ENCODE measurements around the gene TEX50.

TEX50 gene

GRCh38 chr1:173661271-173661670 is 26.1 kb downstream of the TEX50 start:
- Histone ChIP-seq H3F3A (ENCODE audit: low read depth) (no peaks in the 10 kb centered on the region), H3K36me3 (ENCODE audit: insufficient read depth, low read length) (no peaks in the 10 kb centered on the region), H3K27me3 (ENCODE audit: insufficient read depth, low read length, poor library complexity, severe bottlenecking) (no peaks in the 10 kb centered on the region), H3K4me3 (ENCODE audit: low read length, poor library complexity, severe bottlenecking) (no peak overlapping the region), H3K9ac (ENCODE audit: low read depth, low read length, poor library complexity, severe bottlenecking) (no peak overlapping the region), H3K79me2 (ENCODE audit: insufficient read depth, low read length) (no peaks in the 10 kb centered on the region), H2AFZ (ENCODE audit: low read length) (no peak overlapping the region), H3K4me2 (ENCODE audit: low read depth, low read length, poor library complexity, severe bottlenecking) (no peak overlapping the region), H3K9me3 (ENCODE audit: insufficient read depth, low read depth, low read length) (no peaks in the 10 kb centered on the region), H4K20me1 (ENCODE audit: insufficient read depth, low read length, poor library complexity, severe bottlenecking) (no peaks in the 10 kb centered on the region), H3K9me2 (replicated peaks; ENCODE audit: low read depth, low read length) (no peaks in the 10 kb centered on the region), H3K4me1 (ENCODE audit: insufficient read depth, low read length, poor library complexity, severe bottlenecking) (no peaks in the 10 kb centered on the region)
- no peak for TF ChIP-seq EZH2phosphoT487 (IDR thresholded peaks at IDR 0.05; ENCODE audit: borderline replicate concordance)
- TF ChIP-seq, protein P1, sequence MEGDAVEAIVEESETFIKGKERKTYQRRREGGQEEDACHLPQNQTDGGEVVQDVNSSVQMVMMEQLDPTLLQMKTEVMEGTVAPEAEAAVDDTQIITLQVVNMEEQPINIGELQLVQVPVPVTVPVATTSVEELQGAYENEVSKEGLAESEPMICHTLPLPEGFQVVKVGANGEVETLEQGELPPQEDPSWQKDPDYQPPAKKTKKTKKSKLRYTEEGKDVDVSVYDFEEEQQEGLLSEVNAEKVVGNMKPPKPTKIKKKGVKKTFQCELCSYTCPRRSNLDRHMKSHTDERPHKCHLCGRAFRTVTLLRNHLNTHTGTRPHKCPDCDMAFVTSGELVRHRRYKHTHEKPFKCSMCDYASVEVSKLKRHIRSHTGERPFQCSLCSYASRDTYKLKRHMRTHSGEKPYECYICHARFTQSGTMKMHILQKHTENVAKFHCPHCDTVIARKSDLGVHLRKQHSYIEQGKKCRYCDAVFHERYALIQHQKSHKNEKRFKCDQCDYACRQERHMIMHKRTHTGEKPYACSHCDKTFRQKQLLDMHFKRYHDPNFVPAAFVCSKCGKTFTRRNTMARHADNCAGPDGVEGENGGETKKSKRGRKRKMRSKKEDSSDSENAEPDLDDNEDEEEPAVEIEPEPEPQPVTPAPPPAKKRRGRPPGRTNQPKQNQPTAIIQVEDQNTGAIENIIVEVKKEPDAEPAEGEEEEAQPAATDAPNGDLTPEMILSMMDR (conservative IDR thresholded peaks at IDR 0.05; ENCODE audit: low read length) = no peak

- no peaks in the 10 kb centered on the region for H3K4me1 ChIP-seq (ENCODE audit: insufficient read depth, low read length, poor library complexity, severe bottlenecking)
- no peaks in the 10 kb centered on the region for H3K27me3 ChIP-seq (ENCODE audit: insufficient read depth, low read length, poor library complexity, severe bottlenecking)
- H3K9me3 ChIP-seq (ENCODE audit: insufficient read depth, low read depth, low read length) = no peaks in the 10 kb centered on the region
- no peaks in the 10 kb centered on the region for H3K9me2 ChIP-seq (replicated peaks; ENCODE audit: low read depth, low read length)
- H3K36me3 ChIP-seq (ENCODE audit: insufficient read depth, low read length) = no peaks in the 10 kb centered on the region
- no peak overlapping the region for H3K9ac ChIP-seq (ENCODE audit: low read depth, low read length, poor library complexity, severe bottlenecking)
- H2AFZ ChIP-seq (ENCODE audit: low read length) = no peak overlapping the region
- H4K20me1 ChIP-seq (ENCODE audit: insufficient read depth, low read length, poor library complexity, severe bottlenecking) = no peaks in the 10 kb centered on the region
- no peak for TF ChIP-seq EZH2phosphoT487 (IDR thresholded peaks at IDR 0.05; ENCODE audit: borderline replicate concordance)
- TF ChIP-seq, protein P1 (conservative IDR thresholded peaks at IDR 0.05; ENCODE audit: low read length) = no peak
- no peak overlapping the region for H3K4me3 ChIP-seq (ENCODE audit: low read length, poor library complexity, severe bottlenecking)
- H3K79me2 ChIP-seq (ENCODE audit: insufficient read depth, low read length) = no peaks in the 10 kb centered on the region
- no peak overlapping the region for H3K4me2 ChIP-seq (ENCODE audit: low read depth, low read length, poor library complexity, severe bottlenecking)
- H3F3A ChIP-seq (ENCODE audit: low read depth) = no peaks in the 10 kb centered on the region
Measured at GRCh38 chr1:173661763-173662162, 26.6 kb downstream of the TEX50 start.

- no peak overlapping the region for H3K4me2 ChIP-seq (ENCODE audit: low read depth, low read length, poor library complexity, severe bottlenecking)
- H3K9me2 ChIP-seq (replicated peaks; ENCODE audit: low read depth, low read length) = no peaks in the 10 kb centered on the region
- no peaks in the 10 kb centered on the region for H4K20me1 ChIP-seq (ENCODE audit: insufficient read depth, low read length, poor library complexity, severe bottlenecking)
- H3K27me3 ChIP-seq (ENCODE audit: insufficient read depth, low read length, poor library complexity, severe bottlenecking) = no peaks in the 10 kb centered on the region
- H3K36me3 ChIP-seq (ENCODE audit: insufficient read depth, low read length) = no peaks in the 10 kb centered on the region
- no peak overlapping the region for H3K4me3 ChIP-seq (ENCODE audit: low read length, poor library complexity, severe bottlenecking)
- no peaks in the 10 kb centered on the region for H3K9me3 ChIP-seq (ENCODE audit: insufficient read depth, low read depth, low read length)
- H3K79me2 ChIP-seq (ENCODE audit: insufficient read depth, low read length) = no peaks in the 10 kb centered on the region
- H3F3A ChIP-seq (ENCODE audit: low read depth) = no peaks in the 10 kb centered on the region
- no peak for TF ChIP-seq EZH2phosphoT487 (IDR thresholded peaks at IDR 0.05; ENCODE audit: borderline replicate concordance)
- TF ChIP-seq, protein P1 (conservative IDR thresholded peaks at IDR 0.05; ENCODE audit: low read length) = no peak
- H2AFZ ChIP-seq (ENCODE audit: low read length) = no peak overlapping the region
- no peaks in the 10 kb centered on the region for H3K4me1 ChIP-seq (ENCODE audit: insufficient read depth, low read length, poor library complexity, severe bottlenecking)
- H3K9ac ChIP-seq (ENCODE audit: low read depth, low read length, poor library complexity, severe bottlenecking) = no peak overlapping the region
Measured at GRCh38 chr1:173663159-173663558, 28.0 kb downstream of the TEX50 start.
